EL (cell line): Measurements from ENCODE around the gene SAE1.
A peak's percentile ranks its signal among the peaks of the same experiment; 100 is the strongest.
"Not testable (repeated sequence)": the region's sequence is repeated elsewhere in the genome, so short reads cannot be mapped to it uniquely, and the experiment has no call there.

Experiments used
- DNase-seq: peaks from one replicate; pipeline ENCODE4 v3.0.0-alpha.2; 2016

The SAE1 gene

GRCh38 chr19:47130589-47131227, at the start of gene SAE1:
Gene SAE1 (plus strand): TSS chr19:47130835. CDS start chr19:47130931, 96 bp downstream.
- DNase-seq, result peak; percentile 99

GRCh38 chr19:47081095-47081494, 49.5 kb upstream of the SAE1 start:
- peak; percentile 25 for DNase-seq

- no peak for DNase-seq
Measured at GRCh38 chr19:47082493-47082892, 48.1 kb upstream of the SAE1 start.

- no peak for DNase-seq
Measured at GRCh38 chr19:47084879-47085439, 45.7 kb upstream of the SAE1 start.

GRCh38 chr19:47086280-47086679, 44.4 kb upstream of the SAE1 start:
- no peak for DNase-seq

GRCh38 chr19:47089767-47090350, 40.8 kb upstream of the SAE1 start:
- no peak for DNase-seq

GRCh38 chr19:47093254-47093653, 37.4 kb upstream of the SAE1 start:
- no peak for DNase-seq

GRCh38 chr19:47093841-47094240, 36.8 kb upstream of the SAE1 start:
- DNase-seq, result no peak

GRCh38 chr19:47094557-47095475, 35.8 kb upstream of the SAE1 start:
- no peak for DNase-seq

- no peak for DNase-seq
Measured at GRCh38 chr19:47095476-47096099, 35.0 kb upstream of the SAE1 start.

GRCh38 chr19:47096100-47096704, 34.4 kb upstream of the SAE1 start:
- no peak for DNase-seq

GRCh38 chr19:47096721-47097120, 33.9 kb upstream of the SAE1 start:
- no peak for DNase-seq

GRCh38 chr19:47097396-47098201, 33.0 kb upstream of the SAE1 start:
- no peak for DNase-seq

- DNase-seq, result no peak
Measured at GRCh38 chr19:47098608-47099007, 32.0 kb upstream of the SAE1 start.

- DNase-seq, result no peak
Measured at GRCh38 chr19:47099576-47100050, 31.0 kb upstream of the SAE1 start.

GRCh38 chr19:47100290-47100689, 30.3 kb upstream of the SAE1 start:
- DNase-seq, result no peak

- DNase-seq, result not testable (repeated sequence)
Measured at GRCh38 chr19:47101116-47101515, 29.5 kb upstream of the SAE1 start.

GRCh38 chr19:47102346-47103060, 28.1 kb upstream of the SAE1 start:
- DNase-seq, result no peak

GRCh38 chr19:47104680-47105079, 26.0 kb upstream of the SAE1 start:
- DNase-seq, result no peak

- no peak for DNase-seq
Measured at GRCh38 chr19:47105874-47106273, 24.8 kb upstream of the SAE1 start.

- no peak for DNase-seq
Measured at GRCh38 chr19:47106821-47107201, 23.8 kb upstream of the SAE1 start.
